GM18502 (cell line): ENCODE measurements around the gene TSC22D1.

ENCODE experiments used
- ATAC-seq: cut with Tn5 transposase; IDR thresholded peaks from one replicate; pipeline ENCODE4 v1.9.1; 2021; ENCODE audit warnings: mild to moderate bottlenecking; ENCODE audit not compliant: unreplicated experiment, poor library complexity

TSC22D1 gene

GRCh38 chr13:44393391-44393790 lies 182.7 kb downstream of the TSC22D1 start:
- ATAC-seq, result no peak

GRCh38 chr13:44389876-44390275 lies 186.3 kb downstream of the TSC22D1 start:
- no peak for ATAC-seq

GRCh38 chr13:44389060-44389666 lies 187.0 kb downstream of the TSC22D1 start:
- ATAC-seq, result no peak

GRCh38 chr13:44388427-44389059 lies 187.6 kb downstream of the TSC22D1 start:
- no peak for ATAC-seq

- ATAC-seq, result no peak
These were observed 189.1 kb downstream of the TSC22D1 start for GRCh38 chr13:44386913-44387556.

- no peak for ATAC-seq
These were observed 190.3 kb downstream of the TSC22D1 start for GRCh38 chr13:44385847-44386246.

DNA sequence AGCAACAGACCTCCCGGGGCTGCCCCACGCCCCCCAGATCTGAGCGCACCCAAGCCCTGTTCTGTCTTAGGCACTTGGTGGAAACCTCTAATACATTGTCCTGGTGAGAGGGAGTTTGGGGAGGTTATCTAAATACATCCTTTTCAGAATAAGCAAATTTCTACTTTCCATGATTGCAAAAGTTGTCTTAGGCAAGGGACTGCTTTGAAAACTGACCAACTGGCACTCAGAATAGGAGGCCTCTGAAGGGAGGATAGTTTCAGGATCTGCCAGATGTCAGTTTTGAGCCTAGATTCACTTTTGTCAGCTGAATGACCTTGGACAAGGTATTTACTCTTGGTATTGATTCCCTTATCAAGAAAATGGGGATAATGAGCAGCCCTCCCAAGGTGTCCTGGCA lies 190.7 kb downstream of the TSC22D1 start:
- no peak for ATAC-seq

DNA sequence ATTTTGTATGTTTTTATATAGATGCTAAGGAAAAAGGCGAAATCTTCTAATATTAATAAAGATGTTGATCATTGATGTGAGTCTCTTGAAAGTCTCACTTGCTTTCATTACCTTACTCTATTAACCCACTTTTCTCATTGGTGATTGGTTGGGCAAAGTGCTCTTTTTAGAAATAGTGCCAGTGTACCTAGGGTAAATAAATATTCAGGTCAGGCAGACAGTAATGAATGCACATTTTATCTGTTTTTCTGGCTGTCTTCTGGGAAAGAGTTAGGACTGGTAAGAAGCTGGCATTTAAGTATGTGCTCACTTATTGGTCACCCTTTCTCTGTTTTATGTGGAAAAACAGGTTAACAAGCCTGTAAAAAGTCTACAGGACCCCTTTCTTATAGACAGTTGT lies 191.4 kb downstream of the TSC22D1 start:
- no peak for ATAC-seq

- no peak for ATAC-seq
These were observed 192.2 kb downstream of the TSC22D1 start for GRCh38 chr13:44383945-44384344.

GRCh38 chr13:44382635-44383145 lies 193.4 kb downstream of the TSC22D1 start:
- ATAC-seq, result no peak
